Loucy (cell line): ENCODE measurements around the gene GDF2.
A peak's percentile ranks its signal among the peaks of the same experiment; 100 is the strongest.

ENCODE experiments used
- H2AFZ ChIP-seq: fragments of 200-600 bp; sonication (generic); 2 replicates; pipeline ENCODE4 v1.6.0; 2016; ENCODE audit warnings: antibody characterized with exemption, mild to moderate bottlenecking, low read length, moderate library complexity
- H3F3A ChIP-seq: fragments of 200-600 bp; 2 replicates; pipeline ENCODE4 v1.6.0; 2016; ENCODE audit warnings: antibody characterized with exemption, low read depth, mild to moderate bottlenecking
- H3K27me3 ChIP-seq: fragments of 200-600 bp; sonication (generic); 2 replicates; pipeline ENCODE4 v1.6.1; 2014; ENCODE audit warnings: low read length, mild to moderate bottlenecking; ENCODE audit not compliant: insufficient read depth, poor library complexity, severe bottlenecking
- H3K36me3 ChIP-seq: fragments of 200-600 bp; sonication (generic); 2 replicates; pipeline ENCODE4 v1.6.1; 2016; ENCODE audit warnings: low read length; ENCODE audit not compliant: insufficient read depth
- H3K4me1 ChIP-seq: fragments of 200-600 bp; sonication (generic); 2 replicates; pipeline ENCODE4 v1.5.1; 2014; ENCODE audit warnings: low read length, mild to moderate bottlenecking; ENCODE audit not compliant: insufficient read depth, poor library complexity, severe bottlenecking
- H3K4me2 ChIP-seq: fragments of 200-600 bp; sonication (generic); 2 replicates; pipeline ENCODE4 v1.6.0; 2014; ENCODE audit warnings: antibody characterized with exemption, low read length, low read depth, mild to moderate bottlenecking; ENCODE audit not compliant: poor library complexity, severe bottlenecking
- H3K4me3 ChIP-seq: fragments of 200-600 bp; sonication (generic); 2 replicates; pipeline ENCODE4 v1.5.1; 2014; ENCODE audit warnings: low read length, mild to moderate bottlenecking, mixed read lengths; ENCODE audit not compliant: poor library complexity, severe bottlenecking
- H3K79me2 ChIP-seq: fragments of 200-600 bp; sonication (generic); 2 replicates; pipeline ENCODE4 v1.6.1; 2014; ENCODE audit warnings: low read length; ENCODE audit not compliant: insufficient read depth
- H3K9ac ChIP-seq: fragments of 200-600 bp; sonication (generic); 2 replicates; pipeline ENCODE4 v1.6.0; 2014; ENCODE audit warnings: mild to moderate bottlenecking, low read depth, low read length, moderate library complexity; ENCODE audit not compliant: poor library complexity, severe bottlenecking
- H3K9me2 ChIP-seq: fragments of 200-600 bp; sonication (generic); replicated peaks from 2 replicates; pipeline ENCODE4 v1.6.1; 2016; ENCODE audit warnings: low read depth, low read length, mixed read lengths
- H3K9me3 ChIP-seq: fragments of 200-600 bp; sonication (generic); 2 replicates; pipeline ENCODE4 v1.6.1; 2014; ENCODE audit warnings: mild to moderate bottlenecking, antibody characterized with exemption, low read length, low read depth; ENCODE audit not compliant: insufficient read depth
- H4K20me1 ChIP-seq: fragments of 200-600 bp; sonication (generic); 2 replicates; pipeline ENCODE4 v1.6.0; 2014; ENCODE audit warnings: antibody characterized with exemption, low read length, mild to moderate bottlenecking; ENCODE audit not compliant: insufficient read depth, poor library complexity, severe bottlenecking
- EZH2phosphoT487 ChIP-seq: fragments of 200-600 bp; IDR thresholded peaks from 2 replicates; pipeline ENCODE4 v1.6.1; 2018; ENCODE audit warnings: antibody characterized with exemption, mild to moderate bottlenecking, moderate library complexity, borderline replicate concordance
- TF ChIP-seq, protein P1 (sequence below): fragments of 200-600 bp; sonication (generic); conservative IDR thresholded peaks from 2 replicates; pipeline ENCODE4 v1.5.1; 2014; ENCODE audit warnings: mild to moderate bottlenecking, antibody characterized with exemption, low read length

Gene GDF2

DNA sequence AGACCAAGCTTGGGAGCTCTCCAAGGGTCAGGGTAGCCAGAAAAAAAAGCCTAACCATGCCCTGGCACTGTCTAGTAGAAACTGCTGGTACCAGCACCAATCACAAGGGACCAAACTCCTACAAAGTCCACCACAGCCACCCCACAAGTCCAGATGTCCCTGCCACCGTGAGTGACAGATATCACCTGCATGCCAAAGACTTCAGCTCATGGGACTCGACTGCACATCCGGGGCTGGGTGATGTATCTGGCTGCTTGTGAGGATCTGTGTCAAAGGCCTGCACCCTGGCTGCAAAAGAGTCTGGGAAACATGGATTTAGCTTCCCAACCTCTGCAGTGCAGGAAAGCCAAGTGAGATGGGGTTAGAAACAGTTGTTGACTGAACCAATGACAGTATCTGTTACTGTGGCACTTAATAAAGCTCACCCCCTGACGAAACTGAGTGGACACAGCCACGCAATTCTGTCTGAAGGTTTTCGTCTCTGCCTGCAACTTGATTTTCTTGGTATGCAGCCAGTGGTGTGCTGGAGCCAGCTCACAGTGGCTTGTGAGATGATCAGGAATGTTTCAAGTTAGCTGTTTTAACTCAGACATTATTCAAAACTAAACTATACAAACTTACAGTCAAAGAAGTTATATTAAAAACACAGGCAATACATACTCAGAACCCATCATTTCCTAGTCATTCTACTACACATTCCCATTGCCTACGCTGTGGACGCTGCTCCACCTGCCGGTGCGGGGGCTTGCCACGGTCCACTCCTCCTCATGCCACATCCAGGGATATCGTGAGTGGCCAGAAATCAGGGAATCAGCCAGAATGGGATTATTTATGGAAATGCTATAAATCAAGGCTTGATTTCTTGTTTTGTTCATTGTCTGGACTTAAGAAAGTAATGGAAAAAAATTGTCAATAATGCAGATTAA, 52.6 kb downstream of the GDF2 start:
- TF ChIP-seq, protein P1, sequence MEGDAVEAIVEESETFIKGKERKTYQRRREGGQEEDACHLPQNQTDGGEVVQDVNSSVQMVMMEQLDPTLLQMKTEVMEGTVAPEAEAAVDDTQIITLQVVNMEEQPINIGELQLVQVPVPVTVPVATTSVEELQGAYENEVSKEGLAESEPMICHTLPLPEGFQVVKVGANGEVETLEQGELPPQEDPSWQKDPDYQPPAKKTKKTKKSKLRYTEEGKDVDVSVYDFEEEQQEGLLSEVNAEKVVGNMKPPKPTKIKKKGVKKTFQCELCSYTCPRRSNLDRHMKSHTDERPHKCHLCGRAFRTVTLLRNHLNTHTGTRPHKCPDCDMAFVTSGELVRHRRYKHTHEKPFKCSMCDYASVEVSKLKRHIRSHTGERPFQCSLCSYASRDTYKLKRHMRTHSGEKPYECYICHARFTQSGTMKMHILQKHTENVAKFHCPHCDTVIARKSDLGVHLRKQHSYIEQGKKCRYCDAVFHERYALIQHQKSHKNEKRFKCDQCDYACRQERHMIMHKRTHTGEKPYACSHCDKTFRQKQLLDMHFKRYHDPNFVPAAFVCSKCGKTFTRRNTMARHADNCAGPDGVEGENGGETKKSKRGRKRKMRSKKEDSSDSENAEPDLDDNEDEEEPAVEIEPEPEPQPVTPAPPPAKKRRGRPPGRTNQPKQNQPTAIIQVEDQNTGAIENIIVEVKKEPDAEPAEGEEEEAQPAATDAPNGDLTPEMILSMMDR = no peak
- Histone ChIP-seq H3K4me3 (no peak overlapping the region), H3K9me2 (no peaks in the 10 kb centered on the region), H3K36me3 (no peaks in the 10 kb centered on the region), H2AFZ (no peak overlapping the region), H4K20me1 (no peaks in the 10 kb centered on the region), H3K4me1 (peaks cover 8% of the 10 kb centered on the region), H3K9me3 (no peaks in the 10 kb centered on the region), H3K9ac (no peak overlapping the region), H3K4me2 (no peak overlapping the region), H3K27me3 (no peaks in the 10 kb centered on the region), H3K79me2 (no peaks in the 10 kb centered on the region), H3F3A (no peaks in the 10 kb centered on the region)

DNA sequence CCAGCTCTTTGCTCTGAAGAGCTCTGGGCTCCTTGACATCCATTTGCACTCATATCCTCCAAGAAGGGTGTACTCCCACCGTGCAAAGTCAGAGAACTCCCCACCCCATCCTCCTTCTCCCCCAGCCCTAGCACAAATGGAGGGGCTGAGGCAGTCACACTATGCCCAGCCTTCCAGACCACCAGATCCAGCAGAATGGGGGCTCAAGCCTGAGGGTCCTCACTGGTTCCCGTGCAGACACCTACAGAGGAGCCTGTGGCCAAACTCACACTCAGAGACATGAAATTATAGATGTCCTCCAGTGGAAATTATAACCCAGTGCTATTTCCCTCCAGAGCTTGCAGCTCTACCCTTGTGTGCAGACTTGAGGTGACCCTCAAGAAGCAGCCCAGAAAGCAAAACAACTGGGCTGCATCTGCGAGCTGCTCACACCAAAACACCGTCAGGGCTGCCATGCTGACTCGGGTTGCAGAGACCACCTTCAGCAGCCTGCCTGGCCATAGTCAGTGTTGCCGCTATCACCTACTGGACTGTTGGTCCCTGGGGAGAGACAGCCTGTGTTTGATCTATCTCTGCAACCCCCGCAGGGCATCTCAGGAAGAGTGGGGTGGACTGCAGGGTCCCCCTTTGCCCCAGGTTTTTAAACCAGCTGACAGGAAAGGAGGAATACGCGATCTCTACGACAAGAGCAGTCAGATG, 54.4 kb downstream of the GDF2 start:
- H3K79me2 ChIP-seq = no peaks in the 10 kb centered on the region
- no peak for TF ChIP-seq EZH2phosphoT487
- TF ChIP-seq, protein P1 = no peak
- H3K36me3 ChIP-seq = no peaks in the 10 kb centered on the region
- peaks cover 8% of the 10 kb centered on the region for H3K4me1 ChIP-seq
- peak overlapping the region; percentile 30 for H3K4me2 ChIP-seq
- no peaks in the 10 kb centered on the region for H3K27me3 ChIP-seq
- no peak overlapping the region for H3K4me3 ChIP-seq
- no peaks in the 10 kb centered on the region for H3K9me3 ChIP-seq
- no peaks in the 10 kb centered on the region for H3F3A ChIP-seq
- H3K9me2 ChIP-seq = no peaks in the 10 kb centered on the region
- no peaks in the 10 kb centered on the region for H4K20me1 ChIP-seq
- no peak overlapping the region for H2AFZ ChIP-seq
- H3K9ac ChIP-seq = no peak overlapping the region
